Measurements from ENCODE around the gene PGM5. TPM values are rescaled to one million over a fixed set of nuclear protein-coding genes. Genes with fewer than 3 reads are reported as not detected.

PGM5 gene
- total RNA-seq, 1 experiment from 2014 or later = 0.15 TPM

DNA sequence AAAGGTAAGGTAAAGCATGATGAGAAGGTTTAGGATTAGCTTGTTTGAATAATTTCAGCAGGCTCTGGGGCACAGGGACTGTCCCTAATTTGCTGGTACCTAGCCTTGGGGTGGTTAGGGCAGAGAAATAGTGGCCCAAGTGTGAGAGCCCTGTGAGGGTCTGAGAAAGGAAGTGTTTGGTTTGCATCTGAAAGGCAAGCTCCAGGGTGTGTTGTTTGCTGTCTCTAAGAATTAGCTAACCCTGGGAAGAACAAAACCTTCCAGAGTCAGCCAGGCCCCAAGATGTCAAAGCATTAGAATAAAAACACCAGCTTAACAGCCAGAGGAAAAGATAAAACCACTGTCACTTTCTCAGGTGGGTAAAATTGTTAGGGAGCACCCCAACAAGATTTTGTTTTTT, 153.3 kb downstream of the PGM5 start:
- H3K27ac ChIP-seq (ENCODE audit: low read depth, low read length) = no peak overlapping the region
- H3K9me3 ChIP-seq (ENCODE audit: control insufficient read depth in 1 of 2, insufficient read depth in 1 of 2, low read depth in 1 of 2, low read length in 2 of 2) = no peaks in the 10 kb centered on the region
- no peak for TF ChIP-seq POLR2A (IDR thresholded peaks at IDR 0.05; ENCODE audit: borderline replicate concordance, extremely low read depth, insufficient read depth, insufficient read length)
- TF ChIP-seq SIN3A (IDR thresholded peaks at IDR 0.05; ENCODE audit: low read depth) = no peak
- TF ChIP-seq SP1 (IDR thresholded peaks at IDR 0.05; ENCODE audit: low read depth) = no peak
- TF ChIP-seq ELF1 (IDR thresholded peaks at IDR 0.05; ENCODE audit: borderline replicate concordance, low read depth) = no peak
- TF ChIP-seq REST (IDR thresholded peaks at IDR 0.05; ENCODE audit: low read depth) = no peak
- H3K4me1 ChIP-seq (ENCODE audit: control insufficient read depth in 1 of 2, insufficient read depth in 2 of 2, low read length in 2 of 2) = no peaks in the 10 kb centered on the region
- BruUV-seq (replicated peaks) = no TSS peak
- DNase-seq (ENCODE audit: low read depth, low spot score) (no peak), ATAC-seq (no peak)
- no peaks in the 10 kb centered on the region for H3K79me2 ChIP-seq (ENCODE audit: insufficient read depth, low read length)
- ChIA-PET RAD21 (ENCODE audit: low non-redundant PET in 1 of 2, low total read pairs in 2 of 2, uncharacterized antibody in 2 of 2, unreplicated experiment in 2 of 2) (no interaction called here), POLR2A (no interaction called here), CTCF (no interaction called here)
- no peak overlapping the region for H3K4me3 ChIP-seq (replicated peaks in 1 of 2; ENCODE audit: low read depth in 1 of 2, low read length in 2 of 2)
- intact Hi-C loops (cut with micrococcal nuclease) = no loop called here
- H3K9ac ChIP-seq (ENCODE audit: low read length) = no peak overlapping the region
- no peaks in the 10 kb centered on the region for H3K9me2 ChIP-seq (ENCODE audit: insufficient read depth)
- no peaks in the 10 kb centered on the region for H4K20me1 ChIP-seq (ENCODE audit: insufficient read depth)
- H3K27me3 ChIP-seq (ENCODE audit: insufficient read depth, low read length) = 0 out of 2 replicates have a peak, but pooled peaks cover 2% of the 10 kb centered on the region
- H3K36me3 ChIP-seq (ENCODE audit: control insufficient read depth in 1 of 2, insufficient read depth in 2 of 2, low read length in 2 of 2) = no peaks in the 10 kb centered on the region
- no peak overlapping the region for H3K4me2 ChIP-seq (ENCODE audit: low read length)
- H2AFZ ChIP-seq (ENCODE audit: low read depth, low read length, poor library complexity, severe bottlenecking) = no peak overlapping the region

DNA sequence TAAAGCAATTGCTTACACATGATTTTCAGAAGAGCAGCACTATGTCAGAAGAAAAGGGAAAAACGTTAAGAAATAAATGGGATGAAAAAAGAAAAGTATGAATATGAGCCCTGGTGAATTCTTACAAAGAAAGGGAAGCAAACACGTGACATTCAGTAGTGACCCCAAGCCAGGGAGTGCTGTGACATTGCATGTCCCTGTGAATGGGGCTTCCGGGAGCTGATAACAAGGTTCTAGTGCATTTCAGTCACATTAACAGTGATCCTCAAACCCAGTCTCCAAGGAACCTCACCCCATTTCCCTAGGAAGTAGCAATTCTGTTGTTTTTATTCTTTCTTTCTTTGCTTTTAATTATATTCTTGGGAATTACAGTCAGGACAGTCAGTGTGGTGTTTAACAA, 157.0 kb downstream of the PGM5 start:
- ChIA-PET CTCF (no interaction called here), RAD21 (ENCODE audit: low non-redundant PET in 1 of 2, low total read pairs in 2 of 2, uncharacterized antibody in 2 of 2, unreplicated experiment in 2 of 2) (no interaction called here), POLR2A (no interaction called here)
- no TSS peak for BruUV-seq (replicated peaks)
- H3K4me2 ChIP-seq (ENCODE audit: low read length) = no peak overlapping the region
- TF ChIP-seq YY1 (IDR thresholded peaks at IDR 0.05; ENCODE audit: extremely low read depth, insufficient replicate concordance, low read depth, low read length) = no peak
- no peak for TF ChIP-seq SP1 (IDR thresholded peaks at IDR 0.05; ENCODE audit: low read depth)
- no peak for TF ChIP-seq POLR2A (IDR thresholded peaks at IDR 0.05; ENCODE audit: borderline replicate concordance, extremely low read depth, insufficient read depth, insufficient read length)
- TF ChIP-seq ZNF274 (IDR thresholded peaks at IDR 0.05; ENCODE audit: low read depth, low read length) = no peak
- no peak for TF ChIP-seq ZBTB33 (IDR thresholded peaks at IDR 0.05; ENCODE audit: extremely low read depth, insufficient replicate concordance, low read length)
- no peak for TF ChIP-seq ZFX (IDR thresholded peaks at IDR 0.05)
- no peak for TF ChIP-seq CEBPB (IDR thresholded peaks at IDR 0.05; ENCODE audit: low read depth)
- TF ChIP-seq MAX (IDR thresholded peaks at IDR 0.05) = no peak
- TF ChIP-seq CBX3 (IDR thresholded peaks at IDR 0.05; ENCODE audit: low read depth) = no peak
- TF ChIP-seq POLR2AphosphoS5 (IDR thresholded peaks at IDR 0.05; ENCODE audit: low read depth, low read length) = no peak
- no peak for ATAC-seq
- H3K27ac ChIP-seq (ENCODE audit: low read depth, low read length) = no peak overlapping the region
- H3K9ac ChIP-seq (ENCODE audit: low read length) = no peak overlapping the region
- no peak for DNase-seq (ENCODE audit: low read depth, low spot score)
- intact Hi-C loops (cut with micrococcal nuclease) = no loop called here
- no peaks in the 10 kb centered on the region for H3K4me1 ChIP-seq (ENCODE audit: control insufficient read depth in 1 of 2, insufficient read depth in 2 of 2, low read length in 2 of 2)
- H2AFZ ChIP-seq (ENCODE audit: low read depth, low read length, poor library complexity, severe bottlenecking) = no peak overlapping the region
- no peaks in the 10 kb centered on the region for H4K20me1 ChIP-seq (ENCODE audit: insufficient read depth)
- H3K4me3 ChIP-seq (replicated peaks in 1 of 2; ENCODE audit: low read depth in 1 of 2, low read length in 2 of 2) = no peak overlapping the region
- H3K36me3 ChIP-seq (ENCODE audit: control insufficient read depth in 1 of 2, insufficient read depth in 2 of 2, low read length in 2 of 2) = no peaks in the 10 kb centered on the region
- 0 out of 4 replicates have a peak, but pooled peaks cover 0 to 3% of the 10 kb centered on the region in 2 experiments for H3K9me3 ChIP-seq (ENCODE audit: control insufficient read depth in 1 of 2, insufficient read depth in 1 of 2, low read depth in 1 of 2, low read length in 2 of 2)
- no peaks in the 10 kb centered on the region for H3K9me2 ChIP-seq (ENCODE audit: insufficient read depth)
- no peaks in the 10 kb centered on the region for H3K27me3 ChIP-seq (ENCODE audit: insufficient read depth, low read length)
- no peaks in the 10 kb centered on the region for H3K79me2 ChIP-seq (ENCODE audit: insufficient read depth, low read length)
